CD4-positive, CD25-positive, alpha-beta regulatory T cell (primary cell): ENCODE data around the gene ENOX1. TPM values are rescaled to one million over a fixed set of nuclear protein-coding genes. Genes with fewer than 3 reads are reported as not detected.

Source experiments
- ATAC-seq, 2 donors: fragments of 150-1000 bp; cut with Tn5 transposase; one replicate each; pipeline ENCODE4 v1.10.0; 2021; ENCODE audit warnings: low read depth in 2 of 2, moderate number of reproducible peaks in 2 of 2, moderate library complexity in 1 of 2
- DNase-seq, 3 donors: peaks; one replicate each; pipeline versions ENCODE4 v3.0.0 to v3.0.0-alpha.2; 2012 to 2022; ENCODE audit warnings: mixed read lengths in 1 of 3
- H3K27ac ChIP-seq: one replicate; pipeline ENCODE4 v1.7.0; 2013; ENCODE audit warnings: mild to moderate bottlenecking, low read length; ENCODE audit not compliant: insufficient read depth, poor library complexity, severe bottlenecking
- H3K27me3 ChIP-seq: one replicate; pipeline ENCODE4 v1.7.0; 2013; ENCODE audit warnings: low read length; ENCODE audit not compliant: control insufficient read depth, insufficient read depth
- H3K36me3 ChIP-seq: one replicate; pipeline ENCODE4 v1.7.0; 2013; ENCODE audit warnings: mild to moderate bottlenecking, low read length, moderate library complexity; ENCODE audit not compliant: control insufficient read depth, insufficient read depth
- H3K4me1 ChIP-seq: 2 replicates; pipeline ENCODE4 v1.7.0; 2013; ENCODE audit warnings: mild to moderate bottlenecking, low read length; ENCODE audit not compliant: insufficient read depth, control insufficient read depth, poor library complexity, severe bottlenecking
- H3K4me3 ChIP-seq: one replicate; pipeline ENCODE4 v1.7.0; 2013; ENCODE audit warnings: low read depth, mild to moderate bottlenecking, low read length, moderate library complexity
- H3K9me3 ChIP-seq, 2 experiments: 1 replicate in 1 of 2; 2 replicates in 1 of 2; pipeline ENCODE4 v1.7.0; 2013; ENCODE audit warnings: low read length in 2 of 2, mild to moderate bottlenecking in 1 of 2, moderate library complexity in 1 of 2; ENCODE audit not compliant: control insufficient read depth in 2 of 2
- H3K27ac Mint-ChIP-seq, 3 donors: one replicate each; pipeline ENCODE4 v1.8.0; 2020 to 2022; ENCODE audit warnings: mild to moderate bottlenecking in 3 of 3, mixed read lengths in 3 of 3, moderate library complexity in 2 of 3
- H3K27me3 Mint-ChIP-seq: one replicate; pipeline ENCODE4 v1.8.0; 2022; ENCODE audit warnings: mild to moderate bottlenecking, mixed read lengths
- H3K36me3 Mint-ChIP-seq: one replicate; pipeline ENCODE4 v1.8.0; 2020; ENCODE audit warnings: mixed read lengths
- H3K4me1 Mint-ChIP-seq, 4 donors: one replicate each; pipeline ENCODE4 v1.8.0; 2020 to 2022; ENCODE audit warnings: mixed read lengths in 4 of 4, mild to moderate bottlenecking in 1 of 4
- H3K4me3 Mint-ChIP-seq, 4 donors: one replicate each; pipeline ENCODE4 v1.8.0; 2020 to 2022; ENCODE audit warnings: mild to moderate bottlenecking in 4 of 4, mixed read lengths in 4 of 4, moderate library complexity in 3 of 4
- H3K9me3 Mint-ChIP-seq, 7 donors: one replicate each; pipeline ENCODE4 v1.8.0; 2020 to 2022; ENCODE audit warnings: mixed read lengths in 7 of 7, mild to moderate bottlenecking in 3 of 7, moderate library complexity in 2 of 7
- polyA plus RNA-seq, 4 donors: library from polyadenylated mRNA; unstranded; fragments of 300-500 nt; fragmentation: Illumina TruSeq; gene quantifications; one replicate each; pipeline ENCODE4 v1.2.3, GENCODE V29; 2021
- total RNA-seq: library from RNA; stranded (reverse); gene quantifications from one replicate; pipeline ENCODE4 v1.2.3, GENCODE V29; 2022

ENOX1 gene
- total and polyA plus RNA-seq, 5 donors from 2014 or later, result 0.10 TPM; not detected in 4

- Mint-ChIP-seq H3K4me1 (peaks cover 0 to 8% (median 6%) of the 10 kb centered on the region in 4 donors), H3K27ac (peak overlapping the region in 2 of 3 donors; percentile 1 to 70), H3K36me3 (no peaks in the 10 kb centered on the region), H3K27me3 (no peaks in the 10 kb centered on the region), H3K4me3 (peak overlapping the region in 3 of 4 donors; percentile 17 to 60 (median 29)), H3K9me3 (no peaks in the 10 kb centered on the region)
- H3K4me1 ChIP-seq, result peaks cover 5% of the 10 kb centered on the region
- H3K9me3 ChIP-seq, result no peaks in the 10 kb centered on the region
- H3K4me3 ChIP-seq, result peak overlapping the region; percentile 13
- H3K27ac ChIP-seq, result no peak overlapping the region
- peak in 1 of 3 donors; percentile 28 for DNase-seq
- no peak for ATAC-seq
- no peaks in the 10 kb centered on the region for H3K36me3 ChIP-seq
- H3K27me3 ChIP-seq, result no peaks in the 10 kb centered on the region
Observed at GRCh38 chr13:43664700-43665191, 122.0 kb downstream of the ENOX1 start.

DNA sequence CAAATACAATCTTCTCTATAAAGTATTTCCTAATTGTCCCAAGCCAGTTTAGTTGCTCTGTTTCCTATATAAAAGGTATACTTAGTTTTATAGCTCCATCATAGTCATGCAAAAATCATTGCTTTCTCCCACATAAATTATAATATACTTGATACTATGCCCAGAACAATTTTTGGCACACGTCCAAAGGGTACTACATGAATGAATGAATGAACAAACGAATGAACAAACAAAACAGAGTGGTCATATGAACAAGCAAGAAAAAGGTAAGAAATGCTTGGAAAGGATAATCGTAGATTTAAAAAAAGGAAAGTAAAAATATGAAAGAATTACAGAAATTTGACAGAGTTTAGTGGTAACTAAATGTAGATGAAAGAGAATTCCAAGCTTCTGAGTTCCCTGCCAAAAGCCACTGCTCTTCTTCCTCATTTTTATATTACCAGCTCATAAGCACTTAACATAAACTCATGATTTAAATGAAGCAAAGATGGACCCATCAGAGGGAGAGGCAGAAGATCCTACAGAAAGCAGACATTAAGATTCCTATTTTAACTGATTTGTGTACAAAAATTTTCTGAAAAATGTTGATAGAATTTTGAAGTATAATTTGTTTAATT is 123.2 kb downstream of the ENOX1 start:
- no peak for ATAC-seq

DNA sequence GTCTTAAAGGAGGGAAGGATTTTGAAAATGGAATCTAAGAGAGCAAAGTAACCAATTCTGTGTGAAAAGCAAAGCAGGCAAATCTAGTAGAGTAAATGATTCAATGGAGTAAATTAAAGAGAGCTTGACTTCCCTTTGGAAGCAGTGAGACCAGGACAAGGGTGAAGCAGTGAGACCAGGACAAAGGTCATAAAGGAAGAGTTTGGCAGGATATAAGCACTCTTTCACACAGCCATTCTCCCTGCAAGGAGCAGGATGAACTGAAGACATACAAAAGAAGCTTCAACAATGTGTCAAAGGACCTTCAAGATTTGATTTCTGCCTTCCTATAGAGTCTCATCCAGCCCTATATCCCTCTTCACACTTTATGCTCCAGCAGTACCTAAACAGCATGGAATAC is 123.8 kb downstream of the ENOX1 start:
- Histone ChIP-seq H3K9me3 (no peaks in the 10 kb centered on the region), H3K4me1 (peaks cover 5% of the 10 kb centered on the region), H3K27me3 (no peaks in the 10 kb centered on the region), H3K27ac (no peak overlapping the region), H3K36me3 (no peaks in the 10 kb centered on the region), H3K4me3 (no peak overlapping the region)
- no peak for DNase-seq
- H3K4me1 Mint-ChIP-seq, result peaks cover 0 to 8% (median 6%) of the 10 kb centered on the region in 4 donors
- H3K36me3 Mint-ChIP-seq, result no peaks in the 10 kb centered on the region
- no peak for ATAC-seq
- no peak overlapping the region for H3K4me3 Mint-ChIP-seq
- H3K27ac Mint-ChIP-seq, result no peak overlapping the region
- H3K27me3 Mint-ChIP-seq, result no peaks in the 10 kb centered on the region
- peaks cover 0 to 1% (median 0%) of the 10 kb centered on the region in 7 donors for H3K9me3 Mint-ChIP-seq

More for the DNA sequence above, 123.2 kb downstream of the ENOX1 start:
- Mint-ChIP-seq H3K27ac (no peak overlapping the region), H3K27me3 (no peaks in the 10 kb centered on the region), H3K4me3 (no peak overlapping the region), H3K4me1 (peaks cover 0 to 8% (median 6%) of the 10 kb centered on the region in 4 donors), H3K36me3 (no peaks in the 10 kb centered on the region), H3K9me3 (peaks cover 0 to 1% (median 0%) of the 10 kb centered on the region in 7 donors)
- Histone ChIP-seq H3K9me3 (no peaks in the 10 kb centered on the region), H3K27me3 (no peaks in the 10 kb centered on the region), H3K27ac (no peak overlapping the region), H3K4me3 (no peak overlapping the region), H3K36me3 (no peaks in the 10 kb centered on the region), H3K4me1 (peaks cover 5% of the 10 kb centered on the region)
- DNase-seq, result no peak

DNA sequence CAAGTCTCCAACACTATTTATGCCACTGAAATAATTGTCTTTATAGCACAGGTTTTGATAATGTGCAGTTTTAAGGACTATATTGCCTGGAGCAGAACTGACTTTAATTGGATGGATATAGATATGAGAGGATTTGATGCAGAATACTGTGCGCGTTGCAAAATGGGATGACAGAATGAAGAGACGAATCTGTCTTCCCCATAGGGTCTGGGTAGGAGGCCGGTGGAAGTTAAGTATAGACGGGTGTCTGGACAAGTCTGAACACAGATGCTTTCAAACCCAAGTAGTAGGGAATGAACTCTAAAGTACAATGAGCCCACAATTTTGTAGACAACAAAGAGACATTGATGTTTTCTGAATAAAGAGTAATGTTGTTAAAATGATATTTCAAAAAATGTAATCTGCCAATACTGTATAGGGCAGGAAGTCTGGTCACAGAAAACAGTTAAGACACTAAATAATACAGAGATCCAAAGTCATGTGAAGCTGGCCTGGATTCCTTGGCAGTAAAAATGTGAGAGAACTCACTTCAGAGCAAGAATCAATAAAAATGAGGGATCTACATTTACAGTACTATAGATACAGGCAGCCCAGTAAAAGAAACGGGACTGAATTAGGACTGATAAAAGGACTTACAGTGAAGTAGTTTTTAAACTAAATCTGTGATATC is 125.5 kb downstream of the ENOX1 start:
- H3K4me1 Mint-ChIP-seq, result peaks cover 0 to 8% (median 6%) of the 10 kb centered on the region in 4 donors
- H3K27me3 Mint-ChIP-seq, result no peaks in the 10 kb centered on the region

GRCh38 chr13:43657485-43657884 is 129.3 kb downstream of the ENOX1 start:
- Mint-ChIP-seq H3K4me1 (no peaks in the 10 kb centered on the region), H3K27me3 (no peaks in the 10 kb centered on the region), H3K9me3 (peaks cover 0 to 1% (median 0%) of the 10 kb centered on the region in 7 donors), H3K4me3 (no peak overlapping the region), H3K27ac (no peak overlapping the region), H3K36me3 (no peaks in the 10 kb centered on the region)
- no peak for DNase-seq
- H3K4me3 ChIP-seq, result no peak overlapping the region
- H3K27me3 ChIP-seq, result peaks cover 3% of the 10 kb centered on the region
- ATAC-seq, result no peak
- no peaks in the 10 kb centered on the region for H3K4me1 ChIP-seq
- H3K36me3 ChIP-seq, result no peaks in the 10 kb centered on the region
- H3K9me3 ChIP-seq, result no peaks in the 10 kb centered on the region
- no peak overlapping the region for H3K27ac ChIP-seq

More for the DNA sequence above, 125.5 kb downstream of the ENOX1 start:
- no peak overlapping the region for H3K4me3 Mint-ChIP-seq
- H3K36me3 ChIP-seq, result no peaks in the 10 kb centered on the region
- no peak overlapping the region for H3K4me3 ChIP-seq
- H3K9me3 Mint-ChIP-seq, result peaks cover 0 to 1% (median 0%) of the 10 kb centered on the region in 7 donors
- H3K27ac Mint-ChIP-seq, result no peak overlapping the region
- H3K27me3 ChIP-seq, result peaks cover 3% of the 10 kb centered on the region
- H3K27ac ChIP-seq, result no peak overlapping the region
- H3K4me1 ChIP-seq, result peaks cover 5% of the 10 kb centered on the region
- no peak for DNase-seq
- ATAC-seq, result no peak
- H3K9me3 ChIP-seq, result no peaks in the 10 kb centered on the region
- H3K36me3 Mint-ChIP-seq, result no peaks in the 10 kb centered on the region

- Histone ChIP-seq H3K4me3 (no peak overlapping the region), H3K4me1 (no peaks in the 10 kb centered on the region), H3K27ac (no peak overlapping the region), H3K27me3 (peaks cover 3% of the 10 kb centered on the region), H3K9me3 (no peaks in the 10 kb centered on the region), H3K36me3 (no peaks in the 10 kb centered on the region)
- Mint-ChIP-seq H3K4me3 (no peak overlapping the region), H3K4me1 (no peaks in the 10 kb centered on the region), H3K9me3 (peaks cover 0 to under 1% (median 0%) of the 10 kb centered on the region in 7 donors), H3K27ac (no peak overlapping the region), H3K36me3 (no peaks in the 10 kb centered on the region), H3K27me3 (no peaks in the 10 kb centered on the region)
- no peak for ATAC-seq
- no peak for DNase-seq
Observed at GRCh38 chr13:43653980-43654379, 132.8 kb downstream of the ENOX1 start.

DNA sequence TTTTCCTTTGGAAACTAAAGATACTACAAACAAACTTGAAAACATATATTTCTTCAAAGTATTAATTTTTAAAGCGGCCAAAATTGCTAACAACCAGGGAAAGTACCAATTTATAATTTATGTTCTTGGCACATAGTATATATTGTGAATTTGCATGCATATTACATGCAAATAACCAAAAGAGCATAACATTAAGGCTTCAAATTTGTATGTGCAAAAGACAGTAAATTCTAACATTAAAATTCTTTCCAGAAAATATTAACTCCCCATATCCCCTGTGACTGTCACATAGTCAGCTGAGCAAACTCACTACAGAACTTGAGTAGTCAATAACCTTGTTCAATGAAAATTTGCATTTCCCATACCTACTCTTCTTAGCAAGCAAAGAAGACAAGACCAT is 133.4 kb downstream of the ENOX1 start:
- H3K4me3 Mint-ChIP-seq, result no peak overlapping the region
- no peaks in the 10 kb centered on the region for H3K36me3 Mint-ChIP-seq
- H3K27ac Mint-ChIP-seq, result no peak overlapping the region

More for the DNA sequence above, 133.4 kb downstream of the ENOX1 start:
- Mint-ChIP-seq H3K9me3 (no peaks in the 10 kb centered on the region), H3K4me1 (no peaks in the 10 kb centered on the region), H3K27me3 (no peaks in the 10 kb centered on the region)
- Histone ChIP-seq H3K27ac (no peak overlapping the region), H3K27me3 (peaks cover 3% of the 10 kb centered on the region), H3K36me3 (no peaks in the 10 kb centered on the region), H3K9me3 (no peaks in the 10 kb centered on the region), H3K4me3 (no peak overlapping the region), H3K4me1 (no peaks in the 10 kb centered on the region)
- DNase-seq, result no peak
- no peak for ATAC-seq
